NCI-H524 treated with DMSO at 0.1 percent for 48 hours (cell line): ENCODE results near the gene UBXN4.

ENCODE experiments used
- DNase-seq: peaks from one replicate; lab custom pipeline; 2025; lab: John Stamatoyannopoulos, UW

The UBXN4 gene

DNA sequence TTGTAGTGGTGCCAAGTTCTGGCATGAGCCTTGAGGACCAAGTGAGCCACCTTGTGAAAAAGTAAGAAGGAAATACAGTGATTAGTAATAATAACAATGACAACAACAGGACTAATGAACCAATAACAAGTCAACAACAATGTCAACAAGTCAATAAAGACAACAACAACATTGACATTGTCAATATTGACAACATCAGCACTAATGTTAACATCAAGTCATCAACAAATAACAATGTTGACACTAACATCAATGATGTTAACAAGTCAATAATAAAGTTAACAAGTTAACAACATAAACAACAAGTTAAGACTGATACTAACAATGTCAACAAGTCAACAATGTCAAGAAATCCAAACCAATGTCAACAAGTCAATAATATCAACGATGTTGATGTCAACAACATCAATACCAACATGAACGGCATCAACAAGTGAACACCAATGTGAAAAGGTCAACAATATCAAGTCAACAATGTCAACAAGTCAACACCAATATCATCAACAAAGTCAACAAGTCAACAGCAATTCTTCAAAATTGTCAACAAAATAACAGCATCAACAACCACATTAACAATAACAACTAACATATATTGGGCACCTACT lies 71.4 kb downstream of the UBXN4 start:
- no peak for DNase-seq

DNA sequence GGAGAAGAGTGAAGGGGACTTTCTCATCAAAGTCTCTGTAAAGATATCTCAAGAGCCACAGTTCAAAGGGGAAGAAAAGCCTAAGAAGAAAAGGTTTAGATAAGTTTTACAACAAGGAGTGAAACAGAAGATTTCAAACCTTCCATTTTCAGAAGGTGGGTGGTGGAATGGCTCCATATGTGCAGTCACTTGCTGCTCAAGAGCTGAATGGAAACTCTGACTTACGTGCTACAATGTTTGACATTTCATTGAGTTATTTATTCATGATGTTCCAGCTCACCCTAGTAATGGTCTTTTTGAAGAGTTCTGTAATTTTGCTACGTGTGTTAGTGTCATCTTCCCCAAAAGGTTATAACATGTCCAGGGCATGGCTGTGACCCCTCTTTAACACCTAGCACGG lies 73.6 kb downstream of the UBXN4 start:
- no peak for DNase-seq

DNA sequence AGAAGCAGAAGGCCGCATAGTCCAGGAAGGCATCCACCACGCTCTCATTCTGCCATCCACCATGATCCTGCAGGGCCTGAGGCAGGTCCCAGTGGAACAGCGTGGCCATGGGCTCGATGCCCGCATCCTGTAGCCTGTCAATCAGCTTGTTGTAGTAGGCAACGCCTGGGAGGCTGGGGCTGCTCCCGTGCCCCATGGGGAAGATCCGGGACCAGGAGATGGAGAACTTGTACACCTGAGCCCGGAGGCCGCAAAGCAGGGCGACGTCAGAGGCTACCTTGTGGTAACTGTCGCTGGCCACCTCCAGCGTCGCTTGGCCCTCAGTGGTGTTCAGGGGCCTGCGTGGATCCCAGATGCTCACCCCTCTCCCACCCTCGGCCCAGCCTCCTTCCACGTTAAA lies 75.8 kb downstream of the UBXN4 start:
- DNase-seq = no peak

DNA sequence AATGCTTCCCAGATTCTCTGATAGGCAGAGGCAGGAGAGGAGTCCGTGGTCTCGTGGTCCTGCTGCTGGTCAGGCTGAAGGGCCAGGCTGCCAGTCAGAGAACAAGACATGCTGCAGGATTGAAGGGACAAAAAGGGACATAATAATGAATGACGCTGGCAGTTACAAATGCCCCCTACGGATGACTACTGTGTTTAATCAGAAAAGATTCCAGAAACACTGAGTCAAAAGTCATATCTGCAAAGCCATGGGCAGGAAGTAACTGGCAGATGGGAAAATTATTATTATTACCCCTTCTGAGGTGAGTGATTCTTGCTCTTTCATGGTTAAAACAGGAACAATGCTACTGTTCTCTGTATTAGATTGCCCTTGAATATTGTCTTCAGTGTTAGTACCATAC lies 76.3 kb downstream of the UBXN4 start:
- no peak for DNase-seq

DNA sequence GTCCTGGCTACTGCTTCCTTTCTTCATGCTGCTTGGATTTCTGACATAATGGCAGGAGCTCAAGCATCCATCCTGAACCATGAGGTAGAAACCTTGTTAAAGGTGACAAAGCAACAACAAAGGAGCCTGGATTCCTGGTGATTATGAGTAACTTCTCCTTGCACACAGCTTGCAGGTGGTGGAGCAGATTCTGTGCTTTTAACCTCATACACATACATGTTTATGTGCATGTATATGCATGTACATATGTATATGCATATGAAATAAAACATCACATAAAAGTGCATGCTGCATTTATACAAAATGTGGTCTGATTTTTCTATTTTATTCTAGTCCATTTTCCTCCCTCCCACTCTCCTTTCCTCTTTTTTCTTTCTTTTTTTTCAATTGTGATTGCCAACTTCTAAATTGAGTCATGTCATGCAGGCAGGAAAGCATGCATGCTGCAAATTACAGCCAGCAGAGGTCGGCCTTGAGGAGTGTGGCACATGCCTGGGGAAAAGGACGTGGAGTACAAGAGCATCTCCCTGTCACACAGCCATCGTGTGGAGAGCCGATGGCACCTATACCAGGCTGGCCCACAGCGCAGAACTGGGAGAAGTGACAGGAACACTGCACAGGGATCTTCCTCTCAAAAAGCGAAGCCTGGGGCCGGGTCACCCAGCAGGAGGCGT lies 77.4 kb downstream of the UBXN4 start:
- DNase-seq = no peak

DNA sequence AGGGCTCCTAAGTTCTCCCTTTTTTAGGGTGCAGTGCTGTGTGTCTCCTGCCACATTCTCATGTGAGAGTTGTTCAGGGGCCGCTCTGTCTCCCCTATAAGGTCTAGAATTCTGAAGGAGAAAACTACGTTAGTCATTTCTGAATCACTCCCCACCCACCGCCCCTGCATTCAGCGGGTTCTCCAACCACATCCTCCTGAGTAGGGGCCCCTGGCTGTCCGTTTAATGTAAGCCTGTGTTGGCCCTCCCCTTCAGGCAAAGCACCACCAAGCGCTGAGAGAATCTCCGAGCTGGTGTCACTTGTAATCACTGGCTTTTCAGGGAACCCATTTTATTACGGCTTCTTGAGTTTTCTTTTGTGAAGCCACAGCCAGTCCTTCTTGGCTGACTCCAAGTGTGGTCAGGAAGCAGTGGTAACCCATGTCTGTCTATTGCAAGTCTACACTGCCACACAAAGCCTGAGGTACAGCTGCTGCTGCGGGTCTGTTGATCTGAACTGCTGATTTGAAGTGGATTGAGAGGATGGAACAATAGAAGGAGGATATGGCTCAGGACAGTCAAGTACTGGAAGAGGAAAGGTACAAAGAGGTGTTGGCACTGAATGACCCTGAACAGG lies 78.5 kb downstream of the UBXN4 start:
- no peak for DNase-seq

DNA sequence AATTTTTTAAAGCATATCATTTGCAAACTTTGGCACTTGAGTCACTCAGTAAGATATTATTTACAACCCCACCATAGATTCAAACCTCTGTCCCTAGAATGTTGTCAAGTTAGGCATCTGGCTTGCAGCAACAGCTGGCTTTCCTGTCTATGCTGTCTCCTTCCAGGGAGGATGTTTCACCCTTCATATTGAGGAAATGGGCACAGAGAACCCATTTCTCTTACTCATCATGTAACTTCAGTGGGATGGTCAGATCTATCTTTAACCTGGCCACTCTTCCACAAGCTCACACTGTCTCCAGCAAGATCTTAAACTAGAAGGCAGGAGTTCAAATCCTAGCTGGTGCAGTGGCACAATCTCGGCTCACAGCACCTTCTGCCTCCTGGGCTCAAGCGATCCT lies 79.5 kb downstream of the UBXN4 start:
- no peak for DNase-seq

DNA sequence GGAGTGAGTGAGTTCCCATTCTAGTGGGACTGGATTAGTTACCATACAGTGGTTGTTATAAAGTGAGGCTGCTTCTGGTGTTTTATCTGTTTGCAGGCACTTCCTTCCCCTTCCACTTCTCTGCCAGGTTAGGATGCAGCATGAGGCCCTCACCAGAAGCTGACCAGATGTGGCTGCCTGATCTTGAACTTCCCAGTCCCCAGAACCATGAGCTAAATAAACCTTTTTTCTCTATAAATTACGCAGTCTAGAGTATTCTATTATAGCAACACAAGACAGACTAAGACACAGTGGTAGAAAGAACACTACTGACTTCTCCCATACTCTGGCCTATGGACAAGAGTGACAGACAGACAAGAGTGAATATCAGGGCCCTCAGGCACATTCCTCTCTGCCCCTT lies 81.2 kb downstream of the UBXN4 start:
- DNase-seq = no peak

DNA sequence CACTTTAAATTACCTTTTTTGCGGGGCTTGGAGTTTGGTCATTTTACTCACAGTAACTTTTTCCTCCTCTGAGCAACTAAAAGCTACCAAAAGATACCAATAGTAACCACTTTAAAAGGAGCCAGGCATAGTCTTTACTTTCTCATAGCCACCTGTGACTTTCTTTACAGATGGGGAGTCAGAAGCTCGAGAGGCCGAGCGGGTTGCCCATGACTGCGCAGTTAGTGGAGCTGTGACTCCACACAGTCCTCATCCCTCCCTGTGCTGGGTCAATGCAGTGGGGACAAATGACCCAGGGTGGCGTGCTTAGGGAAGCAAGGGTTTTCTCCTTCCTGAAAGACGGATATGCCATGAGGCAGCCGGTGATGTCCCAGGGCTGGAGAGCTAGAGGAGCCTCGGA lies 83.5 kb downstream of the UBXN4 start:
- DNase-seq = no peak

DNA sequence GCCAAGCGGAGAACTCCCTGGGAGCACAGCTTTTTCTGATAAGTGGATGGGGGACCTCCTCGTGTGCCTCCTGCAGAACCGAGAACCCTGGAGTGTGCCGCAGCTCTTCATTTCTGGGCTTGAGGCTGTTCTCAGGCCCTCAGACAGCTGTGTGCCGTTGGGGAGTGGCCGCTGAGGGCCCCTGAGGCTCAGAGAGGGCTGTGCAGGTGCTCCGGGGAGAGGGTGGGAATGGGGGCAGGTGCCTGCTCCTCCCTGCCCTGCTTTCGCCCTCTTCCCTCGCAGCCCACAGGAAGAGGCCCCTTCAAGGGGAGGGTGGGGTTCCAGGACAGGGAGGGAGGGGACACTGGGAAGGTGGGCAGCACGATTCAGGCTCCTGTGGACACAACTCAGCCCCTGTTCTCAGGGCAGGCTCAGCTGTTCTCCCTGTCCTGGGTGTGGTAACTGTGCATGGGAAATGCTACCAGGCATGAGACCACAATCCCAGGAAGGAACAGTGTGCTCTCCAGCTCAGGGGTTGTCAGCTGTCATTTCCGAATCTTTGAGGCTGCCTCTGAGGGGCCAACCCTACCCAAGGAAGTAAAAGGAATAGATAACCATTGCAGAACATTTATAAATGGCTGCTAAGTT lies 84.0 kb downstream of the UBXN4 start:
- no peak for DNase-seq

DNA sequence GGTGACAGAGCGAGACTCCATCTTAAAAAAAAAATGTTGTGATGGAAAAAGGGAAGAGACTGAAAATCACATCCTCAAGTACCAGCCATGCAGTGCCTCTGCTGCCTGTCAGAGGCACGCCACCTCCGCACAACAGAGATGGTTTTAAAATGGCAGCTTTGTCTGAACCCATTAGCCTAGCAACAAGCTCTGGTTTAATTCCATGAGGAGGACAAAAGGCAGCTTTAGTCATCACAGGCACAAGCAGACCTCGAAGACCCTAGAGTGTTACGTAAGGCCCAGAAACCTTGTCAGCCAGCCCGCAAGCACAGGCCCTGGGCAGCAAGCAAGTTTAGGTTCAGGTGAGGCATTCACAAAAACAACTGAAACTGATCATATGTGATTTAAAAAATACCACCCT lies 84.9 kb downstream of the UBXN4 start:
- DNase-seq = no peak

DNA sequence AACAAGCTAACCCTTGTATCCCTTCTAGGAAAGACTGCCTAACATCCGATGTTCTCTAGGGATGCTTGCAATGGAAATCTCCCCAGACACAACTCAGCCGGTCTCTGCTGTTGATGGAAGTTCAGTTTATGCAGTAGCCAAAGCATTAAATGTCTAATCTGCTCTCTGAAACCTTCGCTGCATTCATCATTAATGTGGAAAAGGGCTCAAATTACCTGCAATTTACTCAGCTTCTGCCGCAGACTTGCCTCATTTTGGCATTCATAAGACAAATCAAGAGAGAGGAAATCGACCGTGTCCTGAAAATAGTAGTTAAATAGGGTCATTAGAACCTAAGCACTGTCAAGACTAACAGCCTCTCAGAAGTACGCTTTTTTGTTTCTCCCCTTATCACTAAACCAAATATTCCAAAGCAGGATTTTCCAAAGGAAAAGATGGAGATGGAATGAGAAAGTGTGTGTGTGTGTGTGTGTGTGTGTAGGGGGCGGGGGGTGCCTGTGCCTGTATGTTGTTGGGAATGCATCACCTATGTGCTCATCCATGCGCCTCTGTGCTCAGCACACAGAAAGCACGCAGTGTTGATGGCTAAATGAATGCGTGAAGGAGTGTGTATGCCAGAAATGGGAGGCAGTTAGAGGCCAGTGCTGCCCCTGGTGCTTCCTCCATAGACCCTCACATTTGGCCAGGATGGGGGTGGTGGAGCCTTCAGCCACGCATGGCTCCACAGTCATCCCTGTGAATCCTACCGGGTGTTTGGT lies 87.9 kb downstream of the UBXN4 start:
- DNase-seq = no peak

DNA sequence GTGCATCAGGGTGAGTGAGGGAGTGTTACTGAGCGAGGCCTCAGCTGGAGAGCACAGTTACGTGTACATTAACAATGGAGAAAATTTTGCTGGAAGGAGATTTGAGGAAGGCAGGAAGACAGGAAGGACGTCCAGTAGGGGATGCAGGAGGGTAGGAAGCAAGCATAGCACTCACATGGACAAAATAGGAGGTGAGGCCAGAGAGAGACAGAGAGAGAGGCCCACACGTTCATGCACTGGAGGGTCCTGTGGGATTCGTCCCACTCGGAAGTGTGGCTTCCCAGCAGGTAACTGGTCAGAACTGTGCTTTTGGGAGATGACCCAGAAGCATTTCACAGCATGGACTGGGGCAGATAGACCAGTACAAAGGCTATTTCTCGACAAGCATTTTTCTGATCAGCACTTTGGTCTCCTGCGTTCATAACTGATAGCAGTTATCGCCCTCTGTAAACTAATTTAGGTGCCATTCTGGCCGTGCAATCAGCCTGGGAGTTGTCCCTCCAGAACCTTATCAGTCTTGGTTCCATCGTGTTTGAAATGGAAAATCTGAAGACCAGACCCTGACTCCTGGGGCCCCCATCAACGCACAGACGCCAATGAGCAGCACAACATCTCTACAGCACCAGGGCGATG lies 89.6 kb downstream of the UBXN4 start:
- DNase-seq = no peak

DNA sequence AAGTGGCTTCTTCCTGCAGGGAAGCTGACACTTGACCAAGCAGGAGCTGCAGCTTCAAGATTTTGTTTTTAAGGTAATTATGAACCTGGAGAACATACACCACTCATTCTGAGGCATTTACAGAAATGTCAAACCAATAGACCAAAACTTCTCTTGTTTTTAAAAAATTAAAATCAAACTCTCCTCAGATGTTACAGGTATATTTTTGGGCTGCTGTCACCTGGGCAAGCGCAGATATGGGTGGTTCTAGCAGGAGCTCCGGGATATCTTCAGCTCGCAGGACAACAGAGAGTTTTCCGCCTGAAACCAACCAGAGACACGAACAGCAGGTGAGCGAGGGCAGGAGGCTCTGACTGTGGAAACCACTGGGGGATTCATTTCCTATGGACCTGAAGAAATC lies 91.2 kb downstream of the UBXN4 start:
- DNase-seq = no peak
